HepG2 (cell line): Measurements from ENCODE around the gene TAMM41. TPM values are rescaled to one million over a fixed set of nuclear protein-coding genes. Genes with fewer than 3 reads are reported as not detected.

Source experiments
- CEBPB ChIP-seq: IDR thresholded peaks from 2 replicates; pipeline ENCODE4 v1.6.1; 2011; ENCODE audit warnings: low read depth, low read length, improper control_type of control experiment, borderline replicate concordance
- DPF2 ChIP-seq: sonication (generic); formaldehyde crosslinking; IDR thresholded peaks from 2 replicates; pipeline ENCODE4 v1.4.0; 2020; ENCODE audit warnings: mild to moderate bottlenecking, low read depth, missing genetic modification reagents, borderline replicate concordance
- DR1 ChIP-seq: sonication (generic); formaldehyde crosslinking; IDR thresholded peaks from 2 replicates; pipeline ENCODE4 v1.8.0; 2021; ENCODE audit warnings: mild to moderate bottlenecking, missing genetic modification reagents, inconsistent platforms
- GABPB1 ChIP-seq: IDR thresholded peaks from 2 replicates; pipeline ENCODE4 v1.6.1; 2016; ENCODE audit warnings: mild to moderate bottlenecking, missing genetic modification reagents, moderate library complexity, missing compliant biosample characterization
- HOXA9 ChIP-seq: sonication (generic); formaldehyde crosslinking; IDR thresholded peaks from 2 replicates; pipeline ENCODE4 v1.8.1; 2022; ENCODE audit warnings: missing genetic modification reagents, mild to moderate bottlenecking, moderate library complexity, borderline replicate concordance
- HOXD1 ChIP-seq: sonication (generic); formaldehyde crosslinking; IDR thresholded peaks from 2 replicates; pipeline ENCODE4 v1.5.0; 2020; ENCODE audit warnings: missing genetic modification reagents
- KDM6A ChIP-seq: IDR thresholded peaks from 2 replicates; pipeline ENCODE4 v1.6.1; 2016; ENCODE audit warnings: low read depth
- MATR3 ChIP-seq: sonication (generic); formaldehyde crosslinking; IDR thresholded peaks from 2 replicates; pipeline ENCODE4 v1.4.0; 2020; ENCODE audit warnings: missing genetic modification reagents
- MNT ChIP-seq: fragments of 450-650 bp; IDR thresholded peaks from 2 replicates; pipeline ENCODE4 v1.6.1; 2016
- NFIC ChIP-seq: IDR thresholded peaks from 2 replicates; pipeline ENCODE4 v1.6.1; 2012; ENCODE audit warnings: mild to moderate bottlenecking, low read length, inconsistent platforms
- RELA ChIP-seq: sonication (generic); formaldehyde crosslinking; IDR thresholded peaks from 2 replicates; pipeline ENCODE4 v1.4.0; 2020; ENCODE audit warnings: missing genetic modification reagents
- REXO4 ChIP-seq: sonication (generic); formaldehyde crosslinking; IDR thresholded peaks from 2 replicates; pipeline ENCODE4 v1.8.0; 2022; ENCODE audit warnings: missing genetic modification reagents, mild to moderate bottlenecking, borderline replicate concordance
- SMC3 ChIP-seq: IDR thresholded peaks from 2 replicates; pipeline ENCODE4 v1.6.1; 2011; ENCODE audit warnings: low read length, improper control_type of control experiment
- THAP9 ChIP-seq: sonication (generic); formaldehyde crosslinking; IDR thresholded peaks from 2 replicates; pipeline ENCODE4; 2020; ENCODE audit warnings: missing genetic modification reagents, mild to moderate bottlenecking, borderline replicate concordance
- ZBTB44 ChIP-seq: sonication (generic); formaldehyde crosslinking; IDR thresholded peaks from 2 replicates; pipeline ENCODE4 v1.4.0; 2020; ENCODE audit warnings: missing genetic modification reagents
- ZNF232 ChIP-seq: sonication (generic); formaldehyde crosslinking; IDR thresholded peaks from 2 replicates; pipeline ENCODE4 v1.4.0; 2020; ENCODE audit warnings: missing genetic modification reagents, borderline replicate concordance
- ZNF275 ChIP-seq: sonication (generic); formaldehyde crosslinking; IDR thresholded peaks from 2 replicates; pipeline ENCODE4 v1.8.0; 2022; ENCODE audit warnings: missing genetic modification reagents, mild to moderate bottlenecking, inconsistent platforms, borderline replicate concordance
- ZNF546 ChIP-seq: sonication (generic); formaldehyde crosslinking; conservative IDR thresholded peaks from 2 replicates; pipeline ENCODE4 v1.8.1; 2023; ENCODE audit warnings: mild to moderate bottlenecking, missing genetic modification reagents
- ZNF607 ChIP-seq: sonication (generic); formaldehyde crosslinking; IDR thresholded peaks from 2 replicates; pipeline ENCODE4 v1.5.1; 2020; ENCODE audit warnings: missing genetic modification reagents, mild to moderate bottlenecking, borderline replicate concordance
- ZNF724P ChIP-seq: sonication (generic); formaldehyde crosslinking; IDR thresholded peaks from 2 replicates; pipeline ENCODE4 v1.8.0; 2022; ENCODE audit warnings: missing genetic modification reagents, borderline replicate concordance
- ZNF790 ChIP-seq: sonication (generic); formaldehyde crosslinking; IDR thresholded peaks from 2 replicates; pipeline ENCODE4 v1.8.0; 2022; ENCODE audit warnings: missing genetic modification reagents, mild to moderate bottlenecking, borderline replicate concordance
- polyA plus RNA-seq, 8 experiments: library from polyadenylated mRNA; depleted of rRNA in 3 of 8; stranded (reverse) in 7 of 8; unstranded in 1 of 8; fragments of >200 nt; fragmentation: Illumina TruSeq in 4 of 8; extraction: Trizol in 4 of 8; gene quantifications; 2 replicates each; pipeline versions ENCODE4 v1.2.1 to v1.2.3, GENCODE V29; 2011 to 2016; ENCODE audit warnings: low read depth in 4 of 8, missing spikeins in 1 of 8, mixed read lengths in 1 of 8; ENCODE audit not compliant: insufficient read depth in 1 of 8
- total RNA-seq, 5 experiments: library from RNA; depleted of rRNA; stranded (reverse); fragments of >200 nt; fragmentation: Illumina TruSeq; extraction: Trizol; gene quantifications; 2 replicates each; pipeline ENCODE4 v1.2.3, GENCODE V29; 2016; ENCODE audit warnings: low read depth in 1 of 5

TAMM41 gene
- total and polyA plus RNA-seq, 2 of the 13 experiments (the other 11 are each of a cell fraction or from before 2014, with no cell fraction given) = 9.9 to 12.2 TPM

GRCh38 chr3:11846281-11847266, at the start of gene TAMM41 (continued):
- TF ChIP-seq THAP9 (peak; percentile 81), ZNF232 (CRISPR knock-in tag) (peak; percentile 58; the same call in 1 of the 2 replicates), HOXD1 (CRISPR knock-in tag) (peak; percentile 69; the same call in 1 of the 2 replicates), REXO4 (CRISPR knock-in tag) (no peak), ZBTB44 (CRISPR knock-in tag) (no peak), ZNF275 (CRISPR knock-in tag) (peak; percentile 98), ZNF724P (CRISPR knock-in tag) (no peak), ZNF546 (no peak), SMC3 (no peak), NFIC (no peak), DPF2 (no peak), GABPB1 (CRISPR knock-in tag) (peak; percentile 95), KDM6A (CRISPR knock-in tag) (no peak), HOXA9 (CRISPR knock-in tag) (peak; percentile 67; the same call in 1 of the 2 replicates), DR1 (peak; percentile 87; the same call in 1 of the 2 replicates), RELA (no peak), MNT (no peak), ZNF607 (CRISPR knock-in tag) (peak; percentile 80; the same call in 1 of the 2 replicates), CEBPB (no peak), ZNF790 (no peak), MATR3 (CRISPR knock-in tag) (no peak)
